Stimulated activated memory B cell treated with anti-CD40 and anti-IgM and Interleukin-4, amounts not matched to agents 10 μg/mL and 1 μg/mL and 100 μg/mL, for 72 hours (primary cell): ENCODE measurements around the gene NABP1.
A peak's percentile ranks its signal among the peaks of the same experiment; 100 is the strongest.

Experiments used
- ATAC-seq: fragments of 150-1000 bp; cut with Tn5 transposase; 2 replicates; pipeline ENCODE4 v1.10.0; 2021
- H3K27ac Mint-ChIP-seq: one replicate; pipeline ENCODE4 v1.8.0; 2022; ENCODE audit warnings: mild to moderate bottlenecking, mixed read lengths
- H3K27me3 Mint-ChIP-seq: one replicate; pipeline ENCODE4 v1.8.0; 2022; ENCODE audit warnings: mixed read lengths
- H3K36me3 Mint-ChIP-seq: one replicate; pipeline ENCODE4 v1.8.0; 2022; ENCODE audit warnings: mixed read lengths
- H3K4me1 Mint-ChIP-seq: one replicate; pipeline ENCODE4 v1.8.0; 2022; ENCODE audit warnings: mixed read lengths
- H3K4me3 Mint-ChIP-seq: one replicate; pipeline ENCODE4 v1.8.0; 2022; ENCODE audit warnings: mild to moderate bottlenecking, moderate library complexity, mixed read lengths
- H3K9me3 Mint-ChIP-seq: one replicate; pipeline ENCODE4 v1.8.0; 2022; ENCODE audit warnings: mixed read lengths

NABP1 gene

DNA sequence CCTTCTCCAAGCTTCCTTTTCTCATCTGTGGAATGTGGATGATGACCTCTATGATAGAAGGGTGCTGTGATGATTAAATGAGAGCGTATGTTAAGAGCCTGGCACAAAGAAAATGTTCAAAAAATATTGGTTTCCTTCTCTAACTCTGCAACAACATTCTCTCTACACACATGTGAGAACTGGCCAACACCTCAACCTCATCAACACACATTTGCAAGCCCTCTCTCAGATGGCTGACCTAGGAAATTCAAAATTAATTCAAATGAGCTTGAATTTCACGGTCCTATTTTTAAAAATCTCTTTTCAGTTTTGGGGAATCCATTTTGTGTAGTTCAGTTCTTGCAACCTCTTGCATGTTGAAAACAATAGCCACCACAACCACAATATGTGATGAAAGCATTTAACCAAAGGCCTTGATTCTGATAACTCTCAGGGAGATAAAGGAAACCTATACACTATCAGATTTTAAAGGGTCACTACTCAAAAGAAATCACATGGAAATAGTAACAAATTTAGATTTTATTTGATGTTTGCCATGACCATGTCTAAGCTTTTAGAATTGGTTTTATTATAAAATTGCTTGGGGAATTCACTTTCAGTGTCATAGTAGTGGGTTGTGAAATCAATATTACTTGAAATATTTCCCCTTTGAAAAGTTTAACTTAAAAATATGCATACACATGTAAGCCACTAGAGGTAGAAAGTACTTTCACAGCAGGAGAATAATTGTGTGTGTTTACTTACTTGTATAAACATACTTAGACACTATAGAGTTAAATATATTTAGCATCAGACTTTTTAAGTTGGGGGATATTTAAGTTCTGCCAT lies 16.6 kb upstream of the NABP1 start:
- Mint-ChIP-seq H3K36me3 (peaks cover 7% of the 10 kb centered on the region), H3K27me3 (no peaks in the 10 kb centered on the region), H3K27ac (peak overlapping the region; percentile 20), H3K4me3 (no peak overlapping the region), H3K9me3 (peaks cover 5% of the 10 kb centered on the region), H3K4me1 (peaks cover 6% of the 10 kb centered on the region)
- no peak for ATAC-seq

DNA sequence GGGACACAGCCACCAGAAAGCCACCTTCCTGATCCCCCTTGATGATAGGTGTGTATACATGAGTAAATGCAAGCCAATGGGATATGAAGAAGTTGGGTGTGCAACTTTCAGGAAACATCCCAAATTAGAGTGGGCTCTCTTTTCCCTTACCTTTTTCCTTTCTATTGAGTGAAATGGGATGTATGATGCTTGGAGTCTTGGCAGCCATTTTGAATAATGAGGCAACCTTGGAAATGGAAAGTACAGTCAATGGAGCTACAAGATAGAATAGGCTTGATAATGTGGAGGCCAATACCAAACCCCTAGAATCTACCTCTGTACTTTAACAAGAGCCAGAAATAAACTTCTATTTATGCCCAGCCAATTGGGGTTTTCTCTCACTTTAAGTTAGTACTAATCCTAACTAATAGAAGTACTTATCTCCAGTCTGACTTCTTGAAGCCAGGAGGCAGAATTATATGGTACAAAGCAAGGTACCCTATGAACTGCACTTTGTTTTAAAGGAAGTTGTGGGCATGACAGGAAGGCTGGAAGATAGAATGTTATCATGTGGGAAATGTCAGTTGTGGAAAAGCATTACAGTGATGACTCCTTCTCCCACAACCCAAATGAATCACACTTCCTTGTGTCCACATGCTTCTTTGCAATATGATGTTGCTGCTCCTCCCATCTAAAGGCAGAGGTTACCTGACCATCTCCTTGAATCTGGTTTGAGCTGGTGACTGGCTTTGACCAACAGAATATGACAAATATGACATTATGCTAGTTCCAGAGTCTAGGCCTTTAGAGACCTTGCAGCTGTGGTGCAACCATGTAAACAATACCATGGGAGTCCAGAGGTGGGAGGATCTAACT lies 12.9 kb upstream of the NABP1 start:
- Mint-ChIP-seq H3K4me1 (peaks cover 27% of the 10 kb centered on the region), H3K4me3 (no peak overlapping the region), H3K9me3 (peaks cover 8% of the 10 kb centered on the region), H3K27ac (no peak overlapping the region), H3K36me3 (peaks cover 7% of the 10 kb centered on the region), H3K27me3 (no peaks in the 10 kb centered on the region)
- no peak for ATAC-seq

DNA sequence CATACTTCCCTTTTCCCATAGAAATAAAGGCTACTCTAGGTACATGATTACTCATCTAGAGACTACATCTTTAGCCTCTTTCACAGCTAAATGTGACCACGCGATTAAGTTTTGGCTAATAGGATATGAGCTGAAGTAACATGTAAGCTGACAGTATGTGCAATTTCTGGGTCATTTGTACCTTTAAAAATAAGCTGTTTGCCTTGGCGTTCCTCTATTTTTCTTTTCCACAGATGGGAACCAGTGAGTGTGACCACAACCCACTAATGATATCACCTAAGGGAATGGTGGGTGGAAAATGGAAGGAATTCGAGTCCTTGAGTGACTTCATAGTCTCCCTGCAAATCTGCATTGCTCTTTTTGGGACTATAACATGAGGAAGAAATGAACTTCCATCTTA lies 11.7 kb upstream of the NABP1 start:
- H3K27me3 Mint-ChIP-seq, result no peaks in the 10 kb centered on the region
- ATAC-seq, result no peak
- peaks cover 8% of the 10 kb centered on the region for H3K9me3 Mint-ChIP-seq
- peaks cover 7% of the 10 kb centered on the region for H3K36me3 Mint-ChIP-seq
- peak overlapping the region; percentile 99 for H3K27ac Mint-ChIP-seq
- H3K4me3 Mint-ChIP-seq, result no peak overlapping the region
- peaks cover 27% of the 10 kb centered on the region for H3K4me1 Mint-ChIP-seq

DNA sequence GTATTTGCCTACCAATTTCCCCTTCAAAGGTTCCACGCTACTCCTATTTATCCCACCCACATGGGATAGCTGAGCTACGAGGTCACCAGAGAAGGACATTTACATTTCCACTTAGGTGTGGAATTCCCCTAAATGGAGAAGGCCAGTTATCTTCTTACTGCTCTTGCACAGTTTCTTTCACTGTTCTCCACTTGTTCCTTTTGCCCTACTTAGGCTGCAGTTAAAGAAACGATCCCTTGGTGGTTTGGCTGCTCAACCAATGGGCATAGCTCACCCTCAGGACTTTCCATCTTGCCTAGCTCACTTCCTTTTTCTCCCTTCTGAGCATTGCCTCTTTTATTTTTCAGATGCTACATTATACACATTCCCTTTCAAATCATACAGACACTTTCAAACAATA lies 11.2 kb upstream of the NABP1 start:
- Mint-ChIP-seq H3K9me3 (peaks cover 8% of the 10 kb centered on the region), H3K4me3 (peak overlapping the region; percentile 4)

DNA sequence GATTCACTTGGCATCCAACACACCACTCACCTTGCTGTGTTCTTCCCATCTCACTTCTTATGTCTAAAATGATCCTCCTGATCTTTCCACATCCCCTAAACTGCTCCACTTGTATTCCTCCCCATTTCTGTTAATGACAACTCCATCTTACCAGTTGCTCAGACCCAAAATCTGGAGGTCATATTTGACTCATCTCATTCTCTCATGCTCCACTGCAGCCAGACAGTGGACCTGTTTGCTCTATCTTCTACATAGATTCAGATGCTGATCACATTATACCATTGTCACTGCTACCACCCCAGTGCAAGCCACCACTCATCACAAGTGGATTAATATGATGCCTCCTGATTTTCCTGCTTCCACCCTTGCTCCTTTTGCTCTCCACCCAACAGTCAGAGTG lies 7.9 kb upstream of the NABP1 start:
- no peak overlapping the region for H3K27ac Mint-ChIP-seq
- no peaks in the 10 kb centered on the region for H3K27me3 Mint-ChIP-seq
- H3K4me3 Mint-ChIP-seq, result no peak overlapping the region
- peaks cover 23% of the 10 kb centered on the region for H3K4me1 Mint-ChIP-seq
- H3K9me3 Mint-ChIP-seq, result peaks cover 2% of the 10 kb centered on the region
- H3K36me3 Mint-ChIP-seq, result no peaks in the 10 kb centered on the region
- peak; percentile 65 for ATAC-seq

More for the DNA sequence above, 11.2 kb upstream of the NABP1 start:
- peaks cover 27% of the 10 kb centered on the region for H3K4me1 Mint-ChIP-seq
- peak; percentile 95 for ATAC-seq
- H3K36me3 Mint-ChIP-seq, result peaks cover 7% of the 10 kb centered on the region
- no peaks in the 10 kb centered on the region for H3K27me3 Mint-ChIP-seq
- peak overlapping the region; percentile 99 for H3K27ac Mint-ChIP-seq

DNA sequence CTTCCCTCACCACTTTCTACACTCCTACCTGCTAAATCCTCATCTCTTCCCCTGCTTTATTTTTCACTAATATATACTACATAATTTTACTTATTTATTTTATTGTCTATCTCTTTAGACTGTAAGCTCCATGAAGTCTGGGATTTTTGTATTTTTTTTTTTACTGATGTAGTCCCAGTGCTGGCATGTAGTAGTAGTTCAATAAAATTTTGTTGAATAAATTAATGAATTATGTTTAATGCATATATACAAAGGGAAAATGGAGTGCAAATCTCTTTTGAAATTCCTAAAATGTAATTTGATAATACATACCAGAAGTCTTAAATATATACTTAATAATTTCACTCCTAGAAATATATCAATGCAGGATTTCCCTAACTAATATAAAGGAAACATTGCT lies 7.1 kb upstream of the NABP1 start:
- Mint-ChIP-seq H3K36me3 (no peaks in the 10 kb centered on the region), H3K27ac (no peak overlapping the region), H3K27me3 (no peaks in the 10 kb centered on the region), H3K4me3 (no peak overlapping the region), H3K4me1 (peaks cover 30% of the 10 kb centered on the region), H3K9me3 (peaks cover 2% of the 10 kb centered on the region)
- ATAC-seq, result no peak

DNA sequence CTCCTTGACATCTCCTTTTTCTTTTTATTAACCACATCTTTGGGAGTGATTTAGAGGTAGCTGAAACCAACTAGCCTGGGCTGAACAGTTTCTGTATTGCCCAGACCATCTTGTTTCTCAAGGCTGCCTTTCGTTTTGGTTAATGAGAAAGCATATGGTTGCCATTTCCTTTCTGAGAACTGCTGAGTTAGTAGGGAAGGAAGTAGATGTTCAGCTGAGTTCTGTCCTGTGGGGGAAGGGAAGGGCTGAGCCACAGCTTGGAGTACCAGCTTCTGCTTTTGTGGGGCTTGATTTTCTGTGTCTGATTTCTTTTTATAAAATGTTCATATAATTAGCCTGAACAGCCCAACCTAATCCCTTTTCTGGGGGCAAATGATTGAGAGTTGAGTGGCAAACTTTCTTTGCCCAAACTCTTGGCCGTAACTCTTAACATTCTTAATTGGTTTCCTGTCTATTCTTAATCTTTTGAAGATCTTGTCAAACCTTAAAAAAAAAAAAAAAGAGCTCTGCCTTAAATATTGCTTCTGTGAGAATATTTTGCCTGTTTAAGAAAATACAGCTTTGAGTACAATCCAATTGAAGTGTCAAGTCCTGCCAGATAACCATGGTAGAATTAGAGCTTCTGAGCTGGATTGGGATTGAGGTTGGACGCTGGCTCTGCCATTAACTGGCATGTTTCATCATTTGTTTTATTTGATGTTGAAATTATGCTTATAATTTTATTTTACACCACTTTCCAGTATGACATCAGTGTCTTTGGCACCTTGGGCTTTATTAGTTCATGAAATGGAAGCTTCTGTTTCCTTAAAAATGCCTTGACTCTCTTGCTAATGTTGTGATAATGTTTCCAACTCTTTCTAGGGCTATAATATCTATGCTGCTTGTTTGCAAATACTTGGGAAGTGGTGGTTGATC lies 1.9 kb upstream of the NABP1 start:
- Mint-ChIP-seq H3K27ac (peak overlapping the region; percentile 99), H3K27me3 (no peaks in the 10 kb centered on the region), H3K36me3 (peaks cover 6% of the 10 kb centered on the region), H3K4me1 (peaks cover 38% of the 10 kb centered on the region), H3K4me3 (peak overlapping the region; percentile 94), H3K9me3 (no peaks in the 10 kb centered on the region)
- ATAC-seq, result peak; percentile 67

DNA sequence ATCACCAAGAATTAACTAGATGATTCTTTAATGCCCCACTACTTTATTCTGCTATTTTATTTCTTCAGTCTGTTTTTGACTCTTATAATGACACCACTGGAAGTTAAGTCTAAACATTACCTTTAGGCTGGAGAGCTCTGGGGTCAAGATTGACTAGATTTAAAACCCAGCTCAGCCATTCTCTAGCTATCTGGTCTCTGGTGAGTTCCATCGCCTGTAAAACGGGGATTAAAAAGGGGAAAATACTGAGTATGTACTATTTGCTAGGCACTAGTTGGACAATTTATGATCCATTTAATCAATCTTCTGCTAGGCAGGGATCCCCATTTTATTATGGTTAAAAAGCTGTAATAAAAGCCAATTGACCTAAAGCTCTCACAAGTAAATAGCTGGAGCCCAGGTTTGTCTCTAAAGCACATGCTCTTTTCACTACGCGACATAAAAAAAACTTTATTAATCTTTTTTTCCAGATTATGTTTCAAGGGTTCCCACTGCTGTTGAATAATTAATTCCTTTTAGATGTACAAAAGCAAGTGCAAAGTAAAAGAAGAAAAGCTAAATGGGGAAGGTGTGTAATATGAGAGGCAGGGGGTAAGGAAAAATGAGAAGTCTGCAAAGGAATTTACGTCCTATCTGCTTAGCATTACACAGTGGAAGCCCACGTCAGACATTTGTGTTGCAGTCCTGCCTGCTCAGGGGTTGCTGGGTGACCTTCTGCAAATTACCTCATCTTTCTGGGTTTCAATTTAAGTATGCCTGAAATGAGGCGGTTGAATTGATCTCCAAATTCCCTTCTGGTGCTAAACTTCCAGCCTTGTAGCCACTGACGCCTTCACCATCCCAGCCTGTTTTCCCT lies 918 bp upstream of the NABP1 start:
- peak; percentile 63 for ATAC-seq
- no peaks in the 10 kb centered on the region for H3K9me3 Mint-ChIP-seq
- peak overlapping the region; percentile 99 for H3K27ac Mint-ChIP-seq
- no peaks in the 10 kb centered on the region for H3K27me3 Mint-ChIP-seq
- peaks cover 38% of the 10 kb centered on the region for H3K4me1 Mint-ChIP-seq
- H3K36me3 Mint-ChIP-seq, result peaks cover 6% of the 10 kb centered on the region
- H3K4me3 Mint-ChIP-seq, result peak overlapping the region; percentile 94

DNA sequence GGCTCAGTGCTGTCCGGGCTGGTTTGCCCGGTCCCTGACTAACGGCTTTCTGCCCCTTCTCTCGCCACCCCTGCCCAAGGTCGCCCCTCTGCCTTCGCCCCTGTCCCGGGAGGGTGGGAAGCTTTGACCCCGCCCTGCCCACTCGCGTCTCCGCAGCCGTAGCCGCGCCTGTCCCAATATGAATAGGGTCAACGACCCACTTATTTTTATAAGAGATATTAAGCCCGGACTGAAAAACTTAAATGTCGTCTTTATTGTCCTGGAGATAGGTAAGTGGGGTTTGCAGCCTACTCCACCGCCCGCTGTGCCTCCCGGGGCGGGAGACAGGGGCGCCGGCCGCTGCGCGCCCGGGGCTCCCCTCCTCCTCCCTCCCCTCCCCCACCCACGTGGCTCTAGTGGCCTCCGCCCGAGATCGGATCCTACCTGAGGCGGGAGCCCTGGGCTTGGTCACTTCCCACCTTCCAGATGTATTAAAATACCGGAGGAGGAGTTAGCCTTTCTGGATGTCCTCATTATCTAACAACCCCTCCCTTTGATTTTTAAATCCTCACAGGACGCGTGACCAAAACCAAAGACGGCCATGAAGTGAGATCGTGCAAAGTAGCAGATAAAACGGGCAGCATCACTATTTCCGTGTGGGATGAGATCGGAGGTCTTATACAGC lies 633 bp downstream of the NABP1 start:
- Mint-ChIP-seq H3K27me3 (no peaks in the 10 kb centered on the region), H3K4me1 (peaks cover 46% of the 10 kb centered on the region), H3K9me3 (no peaks in the 10 kb centered on the region), H3K27ac (peak overlapping the region; percentile 99), H3K4me3 (peak overlapping the region; percentile 94), H3K36me3 (peaks cover 19% of the 10 kb centered on the region)
- ATAC-seq, result peak; percentile 38

DNA sequence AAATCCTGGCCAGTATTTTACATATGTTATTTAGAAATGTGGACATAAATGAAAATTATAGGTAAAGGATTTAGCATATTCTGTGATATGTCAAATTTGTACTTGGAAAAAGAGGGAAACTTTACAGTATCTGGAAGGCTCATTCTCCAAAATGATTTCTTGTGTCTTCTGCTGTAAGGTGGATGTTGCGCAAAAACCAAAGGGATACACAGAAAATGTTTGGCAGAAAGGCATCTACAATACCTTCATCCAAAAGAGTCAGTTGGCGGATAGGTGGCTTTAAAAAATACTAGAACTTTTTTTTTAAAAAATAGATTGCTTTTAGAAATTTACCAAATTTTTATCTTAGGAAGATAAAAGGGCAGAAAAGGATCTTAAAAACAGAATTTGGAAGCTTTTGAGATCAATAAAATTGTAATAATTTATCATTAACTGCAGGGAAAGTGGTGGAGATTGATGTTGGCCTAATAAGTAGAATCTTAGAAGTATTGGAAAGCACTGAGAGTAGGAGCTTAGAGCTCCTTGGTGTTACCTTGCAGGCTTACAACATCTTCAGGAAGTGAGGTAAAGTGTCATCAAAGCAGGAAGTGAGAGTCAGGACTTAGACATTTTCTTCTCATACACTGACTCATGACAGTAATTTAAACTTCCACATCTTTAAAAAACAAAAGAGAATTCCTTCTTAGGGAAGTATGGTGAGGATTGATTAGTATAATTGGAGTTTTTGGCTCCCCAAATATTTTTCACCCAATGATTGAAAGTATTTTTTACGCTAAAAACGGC lies 2.1 kb downstream of the NABP1 start:
- peaks cover 52% of the 10 kb centered on the region for H3K4me1 Mint-ChIP-seq
- H3K36me3 Mint-ChIP-seq, result peaks cover 25% of the 10 kb centered on the region
- H3K27me3 Mint-ChIP-seq, result no peaks in the 10 kb centered on the region
- no peak for ATAC-seq
- H3K27ac Mint-ChIP-seq, result peak overlapping the region; percentile 99
- H3K9me3 Mint-ChIP-seq, result no peaks in the 10 kb centered on the region
- H3K4me3 Mint-ChIP-seq, result peak overlapping the region; percentile 94

DNA sequence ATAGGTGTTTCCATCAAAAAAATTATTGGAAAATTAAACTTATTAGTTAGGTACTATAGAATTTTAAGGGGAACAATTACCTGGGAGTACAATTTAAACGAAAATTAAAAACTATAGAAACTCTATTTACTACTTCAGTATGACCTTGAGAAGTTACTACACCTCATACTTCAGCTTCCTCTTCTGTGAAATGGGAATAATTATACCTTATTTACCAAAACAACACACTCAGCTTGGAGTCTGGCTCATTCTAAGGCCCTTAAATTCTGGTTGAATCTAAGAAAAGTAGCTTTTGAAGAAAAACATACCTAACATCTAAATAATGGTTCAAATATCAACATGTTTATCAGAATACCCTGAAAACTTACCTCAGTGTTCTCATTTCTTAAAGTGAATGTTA lies 2.7 kb downstream of the NABP1 start:
- H3K36me3 Mint-ChIP-seq, result peaks cover 29% of the 10 kb centered on the region

DNA sequence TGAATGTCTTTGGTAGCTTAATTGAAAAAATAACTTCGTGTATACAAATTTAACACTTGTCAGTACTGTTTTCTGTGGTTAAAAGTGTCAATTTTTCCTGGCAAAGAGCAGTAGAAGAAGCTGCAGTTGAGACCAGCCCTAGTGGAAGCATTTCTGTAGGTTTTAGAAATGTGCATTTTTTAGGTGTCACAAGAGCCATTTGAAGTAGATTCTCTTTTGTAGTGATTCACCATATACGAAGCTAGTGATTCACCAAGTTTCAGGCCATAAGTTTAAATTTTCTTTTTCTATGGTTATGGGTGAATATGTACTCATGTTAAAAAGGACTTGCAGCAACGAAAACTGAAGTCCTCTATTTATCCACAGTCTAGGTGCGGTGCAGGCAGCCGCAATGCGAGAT lies 4.2 kb downstream of the NABP1 start:
- Mint-ChIP-seq H3K4me1 (peaks cover 41% of the 10 kb centered on the region), H3K4me3 (peak overlapping the region; percentile 12), H3K9me3 (no peaks in the 10 kb centered on the region), H3K27me3 (no peaks in the 10 kb centered on the region), H3K36me3 (peaks cover 38% of the 10 kb centered on the region), H3K27ac (peak overlapping the region; percentile 54)
- no peak for ATAC-seq

More for the DNA sequence above, 2.7 kb downstream of the NABP1 start:
- H3K4me1 Mint-ChIP-seq, result peaks cover 46% of the 10 kb centered on the region
- no peaks in the 10 kb centered on the region for H3K27me3 Mint-ChIP-seq
- peak overlapping the region; percentile 94 for H3K4me3 Mint-ChIP-seq
- peak overlapping the region; percentile 99 for H3K27ac Mint-ChIP-seq
- no peak for ATAC-seq
- H3K9me3 Mint-ChIP-seq, result no peaks in the 10 kb centered on the region

DNA sequence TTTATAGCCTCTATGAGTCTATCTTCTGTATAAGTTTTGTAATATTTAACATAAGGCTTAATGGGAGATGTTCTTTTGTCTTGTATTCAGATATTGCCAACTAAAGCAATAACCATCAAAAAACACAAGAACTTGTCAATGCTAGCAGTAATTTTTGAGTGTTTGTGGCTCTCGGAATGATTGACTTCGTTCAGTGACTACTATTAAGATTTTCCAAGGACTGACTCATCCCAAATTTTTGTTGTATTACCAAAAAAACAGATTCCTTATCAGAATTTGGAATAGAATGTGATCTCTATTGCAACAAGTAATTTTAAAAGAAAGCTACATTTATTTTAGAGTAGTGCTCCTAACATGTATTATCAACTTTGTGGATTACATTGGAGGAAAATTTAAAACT lies 8.1 kb downstream of the NABP1 start:
- Mint-ChIP-seq H3K4me3 (no peak overlapping the region), H3K27ac (peak overlapping the region; percentile 68), H3K9me3 (no peaks in the 10 kb centered on the region), H3K4me1 (peaks cover 51% of the 10 kb centered on the region), H3K27me3 (no peaks in the 10 kb centered on the region), H3K36me3 (peaks cover 42% of the 10 kb centered on the region)
- ATAC-seq, result no peak
